HepG2 (cell line): Measurements from ENCODE around the gene CAPN15. TPM values are rescaled to one million over a fixed set of nuclear protein-coding genes. Genes with fewer than 3 reads are reported as not detected.

Experiments used
- CBFB ChIP-seq: sonication (generic); formaldehyde crosslinking; IDR thresholded peaks from 2 replicates; pipeline ENCODE4 v1.4.0; 2020; ENCODE audit warnings: missing genetic modification reagents
- CREB1 ChIP-seq, 2 experiments: fragments of 450-650 bp in 1 of 2; IDR thresholded peaks; 2 replicates each; pipeline ENCODE4 v1.6.1; 2016 to 2017; ENCODE audit warnings: control low read depth in 1 of 2, mild to moderate bottlenecking in 1 of 2, missing compliant biosample characterization in 1 of 2, missing genetic modification characterization in 1 of 2
- DMAP1 ChIP-seq: IDR thresholded peaks from 2 replicates; pipeline ENCODE4 v1.6.1; 2016
- KDM5B ChIP-seq: sonication (generic); formaldehyde crosslinking; IDR thresholded peaks from 2 replicates; pipeline ENCODE4 v1.4.0; 2020; ENCODE audit warnings: missing genetic modification reagents, mild to moderate bottlenecking, borderline replicate concordance
- MAZ ChIP-seq, 2 experiments: sonication (generic) in 1 of 2; formaldehyde crosslinking in 1 of 2; IDR thresholded peaks; 2 replicates each; pipeline versions ENCODE4 v1.5.0 to v1.6.1; 2012 to 2020; ENCODE audit warnings: low read depth in 2 of 2, mild to moderate bottlenecking in 2 of 2, borderline replicate concordance in 1 of 2, improper control_type of control experiment in 1 of 2, low read length in 1 of 2, missing genetic modification reagents in 1 of 2, moderate library complexity in 1 of 2
- PITX1 ChIP-seq: sonication (generic); formaldehyde crosslinking; IDR thresholded peaks from 2 replicates; pipeline ENCODE4 v1.5.1; 2020; ENCODE audit warnings: mild to moderate bottlenecking, missing genetic modification reagents
- POLR2A ChIP-seq, 2 experiments: IDR thresholded peaks; 2 replicates each; pipeline ENCODE4 v1.6.1; 2011; ENCODE audit warnings: low read depth in 2 of 2, low read length in 2 of 2, mild to moderate bottlenecking in 1 of 2, moderate library complexity in 1 of 2; ENCODE audit not compliant: insufficient read depth in 1 of 2
- REPIN1 ChIP-seq: sonication (generic); formaldehyde crosslinking; IDR thresholded peaks from 2 replicates; pipeline ENCODE4 v1.8.0; 2022; ENCODE audit warnings: missing genetic modification reagents, low read depth, mild to moderate bottlenecking, borderline replicate concordance
- RFX5 ChIP-seq: IDR thresholded peaks from 2 replicates; pipeline ENCODE4 v1.6.1; 2011; ENCODE audit warnings: low read depth, low read length, improper control_type of control experiment
- SOX6 ChIP-seq, 2 experiments: fragments of 450-650 bp in 1 of 2; sonication (generic) in 1 of 2; formaldehyde crosslinking in 1 of 2; IDR thresholded peaks; 2 replicates each; pipeline versions ENCODE4 v1.4.0 to v1.6.1; 2017 to 2020; ENCODE audit warnings: antibody characterized with exemption in 1 of 2, mild to moderate bottlenecking in 1 of 2, missing genetic modification reagents in 1 of 2
- SP4 ChIP-seq: sonication (generic); formaldehyde crosslinking; IDR thresholded peaks from 2 replicates; pipeline ENCODE4 v1.8.1; 2023; ENCODE audit warnings: mild to moderate bottlenecking, missing genetic modification reagents
- SP5 ChIP-seq: IDR thresholded peaks from 2 replicates; pipeline ENCODE4 v1.6.1; 2016; ENCODE audit warnings: low read depth, borderline replicate concordance
- ZBTB20 ChIP-seq: sonication (generic); formaldehyde crosslinking; IDR thresholded peaks from 2 replicates; pipeline ENCODE4 v1.8.1; 2023; ENCODE audit warnings: missing genetic modification reagents, low read depth, mild to moderate bottlenecking, borderline replicate concordance
- ZNF10 ChIP-seq: sonication (generic); formaldehyde crosslinking; IDR thresholded peaks from 2 replicates; pipeline ENCODE4 v1.4.0; 2020; ENCODE audit warnings: mild to moderate bottlenecking, low read depth, missing genetic modification reagents, borderline replicate concordance
- ZNF251 ChIP-seq: sonication (generic); formaldehyde crosslinking; IDR thresholded peaks from 2 replicates; pipeline ENCODE4 v1.9.0; 2021; ENCODE audit warnings: mild to moderate bottlenecking, missing genetic modification reagents
- ZNF496 ChIP-seq: sonication (generic); formaldehyde crosslinking; IDR thresholded peaks from 2 replicates; pipeline ENCODE4 v1.8.1; 2023; ENCODE audit warnings: mild to moderate bottlenecking, moderate library complexity, missing genetic modification reagents; ENCODE audit not compliant: insufficient replicate concordance
- polyA plus RNA-seq, 8 experiments: library from polyadenylated mRNA; depleted of rRNA in 3 of 8; stranded (reverse) in 7 of 8; unstranded in 1 of 8; fragments of >200 nt; fragmentation: Illumina TruSeq in 4 of 8; extraction: Trizol in 4 of 8; gene quantifications; 2 replicates each; pipeline versions ENCODE4 v1.2.1 to v1.2.3, GENCODE V29; 2011 to 2016; ENCODE audit warnings: low read depth in 4 of 8, missing spikeins in 1 of 8, mixed read lengths in 1 of 8; ENCODE audit not compliant: insufficient read depth in 1 of 8
- total RNA-seq, 5 experiments: library from RNA; depleted of rRNA; stranded (reverse); fragments of >200 nt; fragmentation: Illumina TruSeq; extraction: Trizol; gene quantifications; 2 replicates each; pipeline ENCODE4 v1.2.3, GENCODE V29; 2016; ENCODE audit warnings: low read depth in 1 of 5
- TF ChIP-seq, protein P1 (sequence below): sonication (generic); formaldehyde crosslinking; IDR thresholded peaks from 2 replicates; pipeline ENCODE4 v1.5.0; 2020; ENCODE audit warnings: missing genetic modification reagents, mild to moderate bottlenecking, borderline replicate concordance
- TF ChIP-seq, protein P2 (sequence below): sonication (generic); formaldehyde crosslinking; IDR thresholded peaks from 2 replicates; pipeline ENCODE4 v1.8.0; 2022; ENCODE audit warnings: low read depth, missing genetic modification reagents
- TF ChIP-seq, protein P3 (sequence below): IDR thresholded peaks from 2 replicates; pipeline ENCODE4 v1.6.1; 2016; ENCODE audit warnings: control low read depth
- TF ChIP-seq, protein P4 (sequence below): sonication (generic); formaldehyde crosslinking; IDR thresholded peaks from 2 replicates; pipeline ENCODE4; 2020; ENCODE audit warnings: missing genetic modification reagents, mild to moderate bottlenecking, borderline replicate concordance
- TF ChIP-seq, protein P5 (sequence below): IDR thresholded peaks from 2 replicates; pipeline ENCODE4 v1.6.1; 2012; ENCODE audit warnings: inconsistent platforms

Gene CAPN15
- total and polyA plus RNA-seq, 2 of the 13 experiments (the other 11 are each of a cell fraction or from before 2014, with no cell fraction given), result 14.9 to 24.5 TPM

DNA sequence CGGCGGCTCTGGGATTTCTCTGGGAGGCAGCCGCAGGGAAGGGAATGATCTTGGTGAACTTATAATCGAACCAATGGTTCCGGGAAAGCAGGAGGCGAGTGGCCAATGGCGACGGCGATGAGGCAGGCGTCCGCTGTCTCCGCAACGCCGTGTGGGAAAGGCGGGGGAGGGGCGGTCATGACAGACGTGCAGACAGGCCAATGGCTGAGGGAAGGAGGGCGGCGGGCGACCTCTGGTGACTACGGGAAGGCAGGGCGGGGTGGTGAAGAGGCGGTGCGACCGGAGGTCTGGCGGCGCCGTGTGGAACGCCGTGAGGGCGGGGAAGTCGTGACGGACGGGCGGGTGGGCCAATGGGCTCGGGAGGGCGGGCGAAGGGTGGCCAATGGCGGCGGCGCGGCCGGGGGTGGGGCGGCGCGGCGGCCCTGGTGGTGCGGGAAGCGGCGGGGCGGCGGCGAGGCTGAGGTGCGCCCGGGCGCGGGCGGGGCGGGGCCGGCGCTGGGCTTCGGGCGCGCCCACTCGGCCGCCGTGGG, 62.2 kb downstream of the CAPN15 start, which contains the start of gene RAB40C (continued):
- TF ChIP-seq, protein P1, sequence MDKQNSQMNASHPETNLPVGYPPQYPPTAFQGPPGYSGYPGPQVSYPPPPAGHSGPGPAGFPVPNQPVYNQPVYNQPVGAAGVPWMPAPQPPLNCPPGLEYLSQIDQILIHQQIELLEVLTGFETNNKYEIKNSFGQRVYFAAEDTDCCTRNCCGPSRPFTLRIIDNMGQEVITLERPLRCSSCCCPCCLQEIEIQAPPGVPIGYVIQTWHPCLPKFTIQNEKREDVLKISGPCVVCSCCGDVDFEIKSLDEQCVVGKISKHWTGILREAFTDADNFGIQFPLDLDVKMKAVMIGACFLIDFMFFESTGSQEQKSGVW (CRISPR knock-in tag), result no peak
- TF ChIP-seq MAZ (IDR thresholded peaks at IDR 0.05; ENCODE audit: borderline replicate concordance, low read depth, low read length) (peak; percentile 26; the same call in 1 of the 2 replicates), MAZ (CRISPR knock-in tag; IDR thresholded peaks at IDR 0.05; ENCODE audit: low read depth) (no peak), REPIN1 (no peak), ZNF251 (CRISPR knock-in tag) (no peak), KDM5B (CRISPR knock-in tag) (0 out of 2 replicates have a peak, but pooled peaks have one; percentile 8), ZNF10 (no peak), RFX5 (peak; percentile 93), ZBTB20 (CRISPR knock-in tag) (peak; percentile 64; the same call in 1 of the 2 replicates), POLR2A (IDR thresholded peaks at IDR 0.05; ENCODE audit: insufficient read depth in 1 of 2, low read depth in 2 of 2, low read length in 2 of 2) (peak in 1 of 2 experiments; percentile 57; a peak in 2 of 4 replicates), PITX1 (CRISPR knock-in tag) (peak; percentile 61; the same call in 1 of the 2 replicates), SOX6 (IDR thresholded peaks at IDR 0.05) (no peak), SOX6 (CRISPR knock-in tag; IDR thresholded peaks at IDR 0.05) (no peak), DMAP1 (CRISPR knock-in tag) (peak; percentile 84), CBFB (CRISPR knock-in tag) (0 out of 2 replicates have a peak, but pooled peaks have one; percentile 10), ZNF496 (CRISPR knock-in tag) (no peak), SP4 (CRISPR knock-in tag) (peak; percentile 78), SP5 (peak; percentile 48; the same call in 1 of the 2 replicates), CREB1 (IDR thresholded peaks at IDR 0.05) (peak; percentile 85), CREB1 (CRISPR knock-in tag; IDR thresholded peaks at IDR 0.05) (no peak; the same call in 1 of the 2 replicates)
- TF ChIP-seq, protein P2, sequence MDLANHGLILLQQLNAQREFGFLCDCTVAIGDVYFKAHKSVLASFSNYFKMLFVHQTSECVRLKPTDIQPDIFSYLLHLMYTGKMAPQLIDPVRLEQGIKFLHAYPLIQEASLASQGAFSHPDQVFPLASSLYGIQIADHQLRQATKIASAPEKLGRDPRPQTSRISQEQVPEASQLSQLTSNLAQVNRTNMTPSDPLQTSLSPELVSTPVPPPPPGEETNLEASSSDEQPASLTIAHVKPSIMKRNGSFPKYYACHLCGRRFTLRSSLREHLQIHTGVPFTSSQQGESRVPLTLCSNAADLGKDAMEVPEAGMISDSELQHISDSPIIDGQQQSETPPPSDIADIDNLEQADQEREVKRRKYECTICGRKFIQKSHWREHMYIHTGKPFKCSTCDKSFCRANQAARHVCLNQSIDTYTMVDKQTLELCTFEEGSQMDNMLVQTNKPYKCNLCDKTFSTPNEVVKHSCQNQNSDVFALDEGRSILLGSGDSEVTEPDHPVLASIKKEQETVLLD (CRISPR knock-in tag), result peak; percentile 80
- TF ChIP-seq, protein P3, sequence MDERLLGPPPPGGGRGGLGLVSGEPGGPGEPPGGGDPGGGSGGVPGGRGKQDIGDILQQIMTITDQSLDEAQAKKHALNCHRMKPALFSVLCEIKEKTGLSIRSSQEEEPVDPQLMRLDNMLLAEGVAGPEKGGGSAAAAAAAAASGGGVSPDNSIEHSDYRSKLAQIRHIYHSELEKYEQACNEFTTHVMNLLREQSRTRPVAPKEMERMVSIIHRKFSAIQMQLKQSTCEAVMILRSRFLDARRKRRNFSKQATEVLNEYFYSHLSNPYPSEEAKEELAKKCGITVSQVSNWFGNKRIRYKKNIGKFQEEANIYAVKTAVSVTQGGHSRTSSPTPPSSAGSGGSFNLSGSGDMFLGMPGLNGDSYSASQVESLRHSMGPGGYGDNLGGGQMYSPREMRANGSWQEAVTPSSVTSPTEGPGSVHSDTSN (CRISPR knock-in tag), result peak; percentile 95
- TF ChIP-seq, protein P4, sequence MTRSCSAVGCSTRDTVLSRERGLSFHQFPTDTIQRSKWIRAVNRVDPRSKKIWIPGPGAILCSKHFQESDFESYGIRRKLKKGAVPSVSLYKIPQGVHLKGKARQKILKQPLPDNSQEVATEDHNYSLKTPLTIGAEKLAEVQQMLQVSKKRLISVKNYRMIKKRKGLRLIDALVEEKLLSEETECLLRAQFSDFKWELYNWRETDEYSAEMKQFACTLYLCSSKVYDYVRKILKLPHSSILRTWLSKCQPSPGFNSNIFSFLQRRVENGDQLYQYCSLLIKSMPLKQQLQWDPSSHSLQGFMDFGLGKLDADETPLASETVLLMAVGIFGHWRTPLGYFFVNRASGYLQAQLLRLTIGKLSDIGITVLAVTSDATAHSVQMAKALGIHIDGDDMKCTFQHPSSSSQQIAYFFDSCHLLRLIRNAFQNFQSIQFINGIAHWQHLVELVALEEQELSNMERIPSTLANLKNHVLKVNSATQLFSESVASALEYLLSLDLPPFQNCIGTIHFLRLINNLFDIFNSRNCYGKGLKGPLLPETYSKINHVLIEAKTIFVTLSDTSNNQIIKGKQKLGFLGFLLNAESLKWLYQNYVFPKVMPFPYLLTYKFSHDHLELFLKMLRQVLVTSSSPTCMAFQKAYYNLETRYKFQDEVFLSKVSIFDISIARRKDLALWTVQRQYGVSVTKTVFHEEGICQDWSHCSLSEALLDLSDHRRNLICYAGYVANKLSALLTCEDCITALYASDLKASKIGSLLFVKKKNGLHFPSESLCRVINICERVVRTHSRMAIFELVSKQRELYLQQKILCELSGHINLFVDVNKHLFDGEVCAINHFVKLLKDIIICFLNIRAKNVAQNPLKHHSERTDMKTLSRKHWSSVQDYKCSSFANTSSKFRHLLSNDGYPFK, result peak; percentile 29; the same call in 1 of the 2 replicates
- TF ChIP-seq, protein P5, sequence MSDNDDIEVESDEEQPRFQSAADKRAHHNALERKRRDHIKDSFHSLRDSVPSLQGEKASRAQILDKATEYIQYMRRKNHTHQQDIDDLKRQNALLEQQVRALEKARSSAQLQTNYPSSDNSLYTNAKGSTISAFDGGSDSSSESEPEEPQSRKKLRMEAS, result peak; percentile 11; the same call in 1 of the 2 replicates
